HL-60/S4 treated with retinoic acid at 250 ng/mL for 4 days and 3 days (cell line): Measurements from ENCODE around the gene GLTP.
"Not testable (repeated sequence)": the region's sequence is repeated elsewhere in the genome, so short reads cannot be mapped to it uniquely, and the experiment has no call there.

Experiments
- in situ Hi-C: fragments of 300-500 bp; cut with MboI; formaldehyde crosslinking; loops from 2 replicates; pipeline ENCODE4 v1.7.0; 2022; ENCODE audit warnings: low sequenced_read_pairs

Gene GLTP, protein sequence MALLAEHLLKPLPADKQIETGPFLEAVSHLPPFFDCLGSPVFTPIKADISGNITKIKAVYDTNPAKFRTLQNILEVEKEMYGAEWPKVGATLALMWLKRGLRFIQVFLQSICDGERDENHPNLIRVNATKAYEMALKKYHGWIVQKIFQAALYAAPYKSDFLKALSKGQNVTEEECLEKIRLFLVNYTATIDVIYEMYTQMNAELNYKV

DNA sequence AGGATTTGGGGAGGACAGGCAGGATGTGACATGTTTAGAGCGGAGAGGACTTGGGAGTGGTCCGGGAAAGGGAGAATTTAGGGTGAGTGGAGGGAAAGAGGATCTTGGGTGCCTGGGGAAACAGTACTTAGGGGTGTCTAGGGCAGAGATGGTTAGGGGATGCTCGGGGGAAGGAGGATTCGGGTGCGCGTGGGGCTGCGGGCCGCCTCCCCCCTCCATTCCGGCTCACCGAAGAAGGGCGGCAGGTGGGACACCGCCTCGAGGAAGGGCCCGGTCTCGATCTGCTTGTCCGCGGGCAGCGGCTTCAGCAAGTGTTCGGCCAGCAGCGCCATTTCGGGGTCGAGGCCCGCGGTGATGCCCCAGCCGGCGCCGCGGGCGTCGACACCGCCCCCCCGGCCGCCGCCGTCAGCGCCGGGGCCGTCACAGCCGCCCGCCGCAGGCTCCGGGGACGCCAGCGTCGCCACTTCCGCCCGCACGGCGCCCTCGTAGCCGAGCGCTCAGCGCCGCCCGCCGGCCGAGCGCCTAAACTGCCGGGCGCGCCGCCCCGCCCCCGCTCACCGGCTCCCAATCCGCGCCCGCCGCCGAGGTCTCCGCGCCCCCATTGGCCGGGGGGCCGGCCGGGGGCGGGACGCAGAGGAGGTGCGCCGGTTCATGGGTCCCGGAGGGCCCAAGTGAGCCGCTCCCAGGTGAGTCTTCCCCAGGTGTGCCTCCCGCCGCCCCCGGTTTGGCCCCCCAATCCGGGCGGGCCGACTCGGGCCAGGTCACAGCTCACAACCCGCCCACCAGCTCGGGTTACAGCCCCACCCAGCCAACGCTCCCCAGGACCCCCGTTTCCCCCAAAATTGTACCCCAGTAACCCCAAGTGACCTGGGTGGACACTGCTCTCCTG lies at the start of gene GLTP:
GLTP (minus strand) TSS at position 499 of the 889 bp plus-strand sequence; CDS start at position 332, 167 bp downstream.
- in situ Hi-C loops: no loop called here

DNA sequence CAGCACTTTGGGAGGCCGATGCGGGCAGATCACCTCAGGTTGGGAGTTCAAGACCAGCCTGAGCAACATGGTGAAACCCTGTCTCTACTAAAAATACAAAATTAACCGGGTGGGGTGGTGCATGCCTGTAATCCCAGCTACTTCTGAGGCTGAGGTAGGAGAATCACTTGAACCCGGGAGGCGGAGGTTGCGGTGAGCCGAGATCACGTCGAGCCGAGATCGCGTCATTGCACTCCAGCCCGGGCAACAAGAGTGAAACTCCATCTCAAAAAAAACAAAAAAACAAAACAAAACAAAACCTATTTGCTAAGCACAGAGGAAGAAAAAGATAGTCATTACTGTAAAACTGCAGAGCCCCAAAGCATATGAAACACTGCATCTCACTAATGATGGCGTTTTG lies 49.0 kb upstream of the GLTP start:
- in situ Hi-C loops: not testable (repeated sequence)

DNA sequence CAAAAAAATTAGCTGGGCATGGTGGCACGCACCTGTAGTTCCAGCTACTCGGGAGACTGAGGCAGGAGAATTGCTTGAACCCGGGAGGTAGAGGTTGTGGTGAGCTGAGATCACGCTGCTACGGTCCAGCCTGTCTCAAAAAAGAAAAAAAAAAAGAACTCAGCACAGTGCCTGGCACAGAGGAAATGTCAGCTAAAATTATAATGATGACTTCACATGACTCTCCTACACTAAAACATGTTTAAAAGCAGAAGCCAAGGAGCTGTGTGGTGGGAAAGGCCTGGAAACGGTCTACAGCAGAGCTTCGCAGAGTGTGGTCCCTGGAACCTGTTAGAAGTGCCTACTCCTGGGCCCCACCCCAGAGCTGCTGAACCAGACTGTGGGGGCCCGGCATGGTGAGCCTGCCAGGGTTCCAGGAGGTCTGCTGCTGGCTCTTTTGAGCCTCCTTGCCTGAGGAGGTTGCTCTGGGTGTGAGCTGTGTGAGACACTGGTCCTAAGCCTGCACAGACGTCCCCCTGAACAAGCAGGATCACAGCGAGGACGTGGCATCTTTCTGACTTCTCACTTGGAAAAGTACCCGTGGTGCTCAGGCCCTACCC lies 47.8 kb upstream of the GLTP start:
- in situ Hi-C loops: no loop called here

DNA sequence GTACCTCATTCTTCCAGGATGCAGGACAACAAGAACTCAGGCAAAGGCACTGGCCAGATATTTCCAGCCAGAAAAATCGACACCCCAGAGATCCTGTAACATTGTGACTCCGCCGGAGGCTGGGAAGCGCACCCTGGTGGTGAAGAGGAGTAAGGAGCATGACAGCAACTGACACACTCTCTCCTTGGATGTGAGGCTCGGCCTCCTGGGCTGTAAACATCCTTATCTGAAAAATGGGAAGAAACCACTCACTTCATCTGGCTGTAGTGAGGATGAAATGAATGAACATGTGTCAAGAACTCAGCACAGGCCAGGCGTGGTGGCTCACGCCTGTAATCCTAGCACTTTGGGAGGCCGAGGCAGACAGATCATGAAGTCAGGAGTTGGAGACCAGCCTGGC lies 47.3 kb upstream of the GLTP start:
- in situ Hi-C loops: no loop called here

DNA sequence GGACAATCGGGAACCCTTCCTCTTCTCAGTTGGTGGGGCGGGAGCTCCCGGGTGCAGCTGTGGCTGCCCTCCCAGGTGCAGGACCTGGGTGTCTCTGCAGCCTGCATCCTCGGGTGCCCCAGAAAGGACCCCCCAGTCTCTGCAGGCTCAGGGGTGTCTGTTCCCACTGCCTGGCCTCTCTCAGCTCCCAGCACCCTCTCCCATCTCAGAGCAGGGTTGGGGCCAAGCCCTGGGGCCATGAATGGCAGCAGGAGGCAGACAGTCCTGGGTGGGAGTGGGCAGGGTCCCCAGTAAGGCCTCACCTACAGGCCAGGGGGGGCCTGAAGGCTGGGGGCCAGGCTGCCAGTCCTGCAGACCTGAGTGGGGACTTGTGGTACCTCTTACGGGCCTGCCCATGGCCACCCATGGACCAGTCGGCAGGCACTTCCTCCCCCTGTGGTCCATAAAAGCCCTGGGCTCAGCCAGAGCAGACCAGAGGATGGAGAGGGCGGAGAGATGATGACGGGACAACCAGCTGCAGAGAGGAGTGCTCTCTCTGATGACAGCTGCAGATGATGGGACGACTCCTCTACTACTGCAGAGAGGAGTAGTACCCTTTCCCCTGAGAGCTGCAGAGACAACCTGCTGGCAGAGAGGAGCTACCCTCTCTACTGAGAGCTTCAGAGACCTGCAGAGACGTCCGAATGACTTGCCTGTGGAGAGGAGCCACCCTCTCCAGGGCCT lies 46.3 kb upstream of the GLTP start:
- in situ Hi-C loops: no loop called here

DNA sequence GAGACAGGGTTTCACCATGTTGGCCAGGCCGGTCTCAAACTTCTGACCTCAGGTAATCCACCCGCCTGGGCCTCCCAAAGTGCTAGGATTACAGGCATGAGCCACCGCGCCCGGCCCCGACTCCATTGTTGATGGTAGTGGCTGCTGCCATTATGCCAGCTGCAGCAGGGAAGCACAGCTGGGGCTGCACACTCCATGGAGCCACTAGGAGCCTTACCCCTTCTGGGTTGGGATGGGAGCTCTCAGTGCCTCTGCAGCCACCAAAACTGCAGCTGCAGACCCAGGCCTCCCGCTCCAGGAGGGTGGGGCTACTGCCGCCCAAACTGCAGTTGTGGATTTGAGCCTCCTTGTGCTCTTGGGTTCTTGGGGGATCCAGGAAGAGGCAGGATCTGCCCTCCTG lies 45.7 kb upstream of the GLTP start:
- in situ Hi-C loops: no loop called here

DNA sequence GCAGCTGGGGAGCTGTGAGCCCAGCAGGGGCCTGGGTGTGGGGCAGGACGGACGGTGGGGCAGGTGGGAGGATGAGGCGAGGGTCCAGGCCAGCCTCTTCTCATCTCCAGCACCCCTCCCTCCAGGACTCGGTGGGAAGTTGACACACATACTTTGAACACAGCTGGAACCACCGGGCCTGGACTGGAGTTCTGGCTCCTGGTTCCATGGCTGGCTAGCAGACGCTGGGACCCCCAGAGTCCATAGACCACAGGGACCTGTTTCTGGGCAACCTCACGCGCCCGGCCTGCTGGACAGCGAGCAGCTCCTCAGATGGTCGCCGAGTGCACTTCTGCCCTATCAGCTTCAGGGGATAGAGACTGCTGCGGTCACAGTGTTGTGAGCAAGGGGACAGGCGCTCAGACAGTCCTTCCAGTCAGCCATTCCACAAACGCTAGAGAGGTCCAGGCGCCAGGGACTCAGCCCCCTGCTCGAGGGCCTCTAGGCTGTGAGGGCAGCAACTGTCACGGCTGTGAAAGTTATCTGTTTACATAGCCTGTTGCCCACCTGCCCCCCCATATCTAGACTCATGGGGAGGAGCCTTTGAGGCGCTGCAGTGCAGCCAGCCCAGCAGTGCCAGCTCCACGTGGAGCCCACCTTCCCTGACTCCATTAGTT lies 45.0 kb upstream of the GLTP start:
- in situ Hi-C loops: no loop called here

DNA sequence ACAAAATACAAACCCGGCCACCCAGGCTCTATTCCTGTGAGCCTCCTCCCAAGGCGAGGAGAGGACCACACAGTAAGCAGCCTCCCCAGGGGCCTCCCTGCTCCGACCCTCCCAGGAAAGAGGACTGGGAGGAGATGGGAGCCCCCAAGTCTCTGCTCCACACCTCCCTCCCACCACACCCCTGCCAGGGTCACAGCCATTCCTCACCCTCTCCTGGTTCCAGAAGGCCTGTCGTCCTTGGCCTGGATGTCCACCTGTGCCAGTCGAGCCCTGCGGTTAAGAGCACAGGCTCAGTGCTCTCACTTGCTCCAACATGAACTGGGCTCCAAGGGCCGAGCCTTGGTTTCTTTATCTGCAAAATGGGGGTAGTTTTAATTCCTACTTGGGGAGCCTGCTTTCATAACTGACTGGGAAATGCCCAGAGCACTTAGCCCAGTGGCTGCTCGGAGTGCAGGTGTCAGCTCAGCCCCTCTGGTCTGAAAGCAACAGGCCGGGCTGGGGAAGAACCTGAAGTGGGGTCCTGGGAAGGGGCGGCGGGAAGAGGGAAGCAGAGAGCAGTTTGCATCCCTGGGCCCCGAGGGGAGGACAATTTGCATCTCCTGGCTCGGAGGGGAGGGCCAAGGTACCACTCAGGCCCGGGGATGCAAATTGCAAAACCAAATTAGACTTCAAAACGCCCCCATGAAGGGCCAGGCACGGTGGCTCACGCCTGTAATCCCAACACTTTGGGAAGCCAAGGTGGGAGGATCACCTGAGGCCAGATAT lies 43.3 kb upstream of the GLTP start:
- in situ Hi-C loops: no loop called here

DNA sequence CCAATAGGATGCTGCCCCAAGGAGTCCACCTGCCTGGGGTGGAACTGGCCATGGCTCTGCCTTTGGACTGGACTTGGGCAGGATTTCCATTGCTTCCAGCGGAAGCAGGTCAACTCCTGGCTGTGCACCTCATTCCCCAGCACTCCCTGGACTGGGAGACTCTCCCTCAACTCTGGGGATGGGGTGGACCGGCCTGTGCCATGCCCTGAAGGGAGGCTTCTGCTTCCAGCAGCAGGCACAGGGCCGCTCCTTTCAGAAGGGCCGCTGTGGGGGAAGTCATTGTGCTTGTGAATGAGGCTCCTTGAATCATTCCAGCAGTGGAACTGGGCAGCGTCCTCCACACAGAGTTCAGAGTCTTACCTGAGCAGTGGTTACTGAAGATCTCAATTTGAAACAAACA lies 42.7 kb upstream of the GLTP start:
- in situ Hi-C loops: no loop called here

DNA sequence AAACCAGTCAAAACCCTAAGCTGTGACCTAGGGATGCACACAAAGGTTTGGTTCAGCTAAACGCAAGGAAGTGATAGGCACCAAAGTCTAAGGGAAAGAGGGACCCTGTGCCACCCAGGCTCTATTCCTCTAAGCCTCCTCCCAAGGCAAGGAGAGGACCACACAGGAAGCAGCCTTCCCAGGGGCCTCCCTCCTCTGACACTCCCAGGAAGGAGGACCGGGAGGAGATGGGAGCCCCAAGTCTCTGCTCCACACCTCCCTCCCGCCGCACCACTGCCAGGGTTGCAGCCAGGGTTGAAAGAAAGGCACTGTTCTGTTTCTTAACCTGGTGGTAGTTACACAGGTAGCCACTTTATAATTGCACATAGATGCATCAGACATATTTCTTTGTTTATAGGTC lies 41.6 kb upstream of the GLTP start:
- in situ Hi-C loops: no loop called here

DNA sequence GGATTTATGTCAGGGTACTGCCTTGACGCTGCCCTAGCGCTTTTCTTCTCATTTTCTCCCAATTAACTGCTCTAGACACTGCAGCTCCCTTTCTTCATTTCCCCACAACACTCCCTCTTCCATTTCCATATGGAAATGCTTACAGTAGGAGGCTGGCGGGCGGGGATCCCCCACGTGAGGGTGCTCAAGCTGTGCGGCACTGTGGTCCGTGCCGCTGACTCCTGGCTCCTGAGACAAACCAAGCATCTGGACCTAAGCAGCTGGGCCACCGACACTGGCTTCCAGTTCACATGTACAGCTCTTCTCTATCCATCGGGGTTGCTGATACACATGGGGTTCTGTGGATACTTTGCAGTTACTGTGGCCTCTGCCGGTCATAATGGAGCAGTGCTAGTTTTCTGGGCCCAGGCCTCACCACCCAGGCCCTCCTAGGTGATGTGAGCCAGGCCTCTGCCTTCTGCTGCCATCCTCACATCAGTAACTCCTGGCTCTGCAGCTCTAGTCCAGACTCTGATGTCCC lies 40.0 kb upstream of the GLTP start:
- in situ Hi-C loops: no loop called here

DNA sequence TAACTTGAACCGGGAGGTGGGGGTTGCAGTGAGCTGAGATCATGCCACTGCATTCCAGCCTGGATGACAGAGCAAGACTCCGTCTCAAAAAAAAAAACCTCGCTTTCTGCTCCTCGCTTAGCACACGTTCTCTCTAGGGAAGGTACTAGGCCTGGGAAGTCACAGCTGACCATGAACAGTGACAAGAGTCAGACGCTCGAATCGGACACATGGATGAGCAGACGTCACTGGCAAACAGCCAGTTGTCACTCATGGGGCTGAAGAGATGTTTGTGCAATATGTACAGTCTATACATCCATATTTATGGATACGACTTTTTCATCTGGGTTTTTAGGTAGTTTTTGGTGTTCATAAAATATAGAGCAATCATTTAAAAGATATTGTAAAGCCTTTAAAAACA lies 39.1 kb upstream of the GLTP start:
- in situ Hi-C loops: no loop called here

DNA sequence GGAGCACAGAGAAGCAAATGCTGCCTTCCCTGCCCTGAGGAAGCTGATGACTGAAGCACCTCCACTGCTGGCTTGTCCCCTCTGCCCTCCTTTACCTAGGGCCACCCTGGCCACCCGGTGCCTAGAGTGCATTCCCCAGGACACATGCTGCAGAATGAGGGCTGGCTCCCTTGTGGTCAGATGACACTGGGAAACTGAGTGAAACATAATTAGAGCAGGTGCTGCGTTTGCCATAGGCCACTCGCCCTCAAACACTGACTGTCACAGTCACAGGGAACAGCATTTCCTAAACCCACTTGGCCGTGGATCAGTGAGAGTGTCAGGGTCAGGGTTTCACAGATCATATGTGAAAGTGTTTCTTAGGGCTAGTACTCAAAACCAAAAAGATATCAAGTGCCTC lies 35.7 kb upstream of the GLTP start:
- in situ Hi-C loops: no loop called here

DNA sequence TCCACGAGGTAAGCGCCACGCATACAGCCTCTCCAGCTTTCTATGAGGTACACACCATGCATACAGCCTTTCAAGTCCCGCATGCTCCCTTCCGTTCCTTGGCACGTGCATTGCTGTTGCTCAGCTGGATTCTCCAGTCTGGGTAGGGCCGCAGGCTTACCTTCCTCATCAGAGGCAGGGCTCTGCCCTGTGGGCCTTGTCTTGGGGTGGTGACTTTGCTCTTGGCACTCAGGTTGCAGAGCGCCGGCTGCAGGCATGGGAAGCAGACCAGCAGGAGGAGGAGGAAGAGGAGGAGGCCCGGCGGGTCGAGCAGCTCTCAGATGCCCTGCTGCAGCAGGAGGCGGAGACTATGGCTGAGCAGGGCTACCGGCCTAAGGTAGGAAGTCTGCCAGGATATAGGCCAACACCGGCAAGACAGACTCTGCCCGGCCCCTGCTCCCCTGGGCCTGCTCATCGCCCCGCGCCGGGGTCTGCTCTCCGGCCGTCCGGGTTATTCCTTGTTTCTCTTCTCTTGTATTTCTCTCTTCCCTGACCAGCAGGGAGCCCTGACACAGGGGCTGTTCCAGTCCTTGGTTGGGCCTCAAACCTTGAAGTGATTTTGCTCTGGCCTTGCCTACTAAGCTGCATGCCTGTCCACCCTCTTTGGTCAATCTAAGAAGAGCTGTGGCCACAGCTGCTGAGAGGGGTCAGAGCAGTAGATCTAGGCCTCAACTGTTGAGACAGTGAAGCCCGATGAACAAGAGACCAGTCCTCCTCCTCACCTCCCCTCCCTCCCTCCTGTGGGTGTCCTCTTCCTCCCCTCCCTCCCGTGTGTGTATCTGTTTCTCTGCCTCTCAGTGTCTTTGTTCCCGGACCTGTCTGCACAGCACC lies 35.1 kb upstream of the GLTP start:
- in situ Hi-C loops: no loop called here

DNA sequence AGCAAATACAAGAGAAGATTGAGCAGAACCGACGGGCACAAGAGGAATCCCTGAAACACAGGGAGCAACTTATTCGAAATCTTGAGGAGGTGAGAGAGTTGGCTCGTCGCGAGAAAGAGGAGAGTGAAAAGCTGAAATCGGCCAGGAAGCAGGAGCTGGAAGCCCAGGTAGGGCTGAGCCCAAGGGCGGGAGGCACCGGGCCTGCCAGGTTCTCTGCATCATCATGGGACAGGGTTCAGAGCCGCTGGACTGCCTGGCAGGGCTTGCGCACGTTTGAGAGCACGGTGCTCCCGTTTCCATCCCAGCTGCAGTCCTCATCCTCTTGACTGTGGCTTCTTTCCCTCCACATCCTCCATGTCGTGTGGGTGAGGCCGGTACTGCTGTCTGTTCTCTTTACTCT lies 34.1 kb upstream of the GLTP start:
- in situ Hi-C loops: no loop called here

DNA sequence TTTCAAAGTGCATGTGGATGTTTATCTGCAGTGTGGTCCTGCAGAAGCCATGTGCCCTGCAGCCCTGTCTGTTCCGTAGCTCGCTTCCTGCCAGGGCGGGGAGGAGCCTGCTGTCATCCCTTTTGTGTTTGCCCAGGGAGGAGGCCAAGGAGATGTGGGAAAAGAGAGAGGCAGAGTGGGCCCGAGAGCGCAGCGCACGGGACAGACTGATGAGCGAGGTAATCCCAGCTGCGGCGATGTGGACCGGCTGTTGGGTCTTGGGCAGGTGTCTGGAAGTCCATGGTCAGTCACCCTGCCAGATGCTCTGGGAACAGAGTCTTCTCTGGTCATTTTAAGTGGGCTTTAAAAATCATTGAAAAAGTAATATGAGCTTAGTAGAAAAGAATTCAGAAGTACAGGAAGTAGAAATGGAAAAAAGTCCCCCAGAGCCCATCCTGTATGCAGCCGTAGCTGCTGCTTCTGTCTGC lies 32.5 kb upstream of the GLTP start:
- in situ Hi-C loops: no loop called here

DNA sequence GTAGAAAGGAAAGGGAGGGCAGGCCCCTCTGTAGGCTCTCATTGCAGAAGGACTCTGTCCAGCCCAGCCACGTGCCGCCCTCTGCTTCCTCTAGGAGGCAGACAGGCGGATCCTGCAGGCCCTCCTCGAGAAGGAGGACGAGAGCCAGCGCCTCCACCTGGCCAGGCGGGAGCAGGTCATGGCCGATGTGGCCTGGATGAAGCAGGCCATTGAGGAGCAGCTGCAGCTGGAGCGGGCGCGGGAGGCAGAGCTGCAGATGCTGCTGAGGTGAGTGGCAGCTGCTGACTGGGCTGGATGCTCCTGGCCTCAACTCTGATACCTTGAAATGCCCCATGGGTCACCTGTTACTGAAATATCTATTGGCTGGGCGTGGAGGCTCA lies 30.6 kb upstream of the GLTP start:
- in situ Hi-C loops: no loop called here

DNA sequence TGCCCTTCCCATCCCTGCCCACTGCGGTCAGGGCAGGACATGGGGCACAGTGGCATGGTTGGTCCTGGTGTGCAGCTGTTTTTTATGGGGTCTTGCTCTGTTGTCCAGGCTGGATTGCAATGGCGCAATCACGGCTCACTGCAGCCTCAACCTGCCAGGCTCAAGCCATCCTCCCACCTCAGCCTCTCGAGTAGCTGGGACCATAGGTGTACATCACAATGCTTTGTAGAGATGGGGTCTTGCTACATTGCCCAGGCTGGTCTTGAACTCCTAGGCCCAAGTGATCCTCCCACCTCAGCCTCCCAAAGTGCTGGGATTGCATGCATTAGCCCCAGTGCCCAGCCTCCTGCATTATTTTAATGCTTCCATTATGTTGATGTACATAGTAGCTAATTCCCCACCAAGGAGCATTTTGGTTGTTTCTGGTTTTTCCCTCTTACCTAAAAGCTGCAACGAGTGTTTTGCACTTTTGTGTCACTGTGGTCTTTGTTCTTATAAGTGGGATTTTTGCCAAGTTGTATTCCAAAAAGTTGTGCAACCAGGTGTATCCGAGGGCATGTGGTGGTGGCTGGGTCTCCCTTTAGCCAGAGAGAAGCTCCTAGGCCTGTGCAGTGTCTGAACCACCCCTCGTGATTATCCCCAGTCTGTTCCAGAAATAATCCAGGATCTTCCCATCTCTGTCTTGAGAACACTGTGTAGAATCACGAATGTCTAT lies 30.1 kb upstream of the GLTP start:
- in situ Hi-C loops: no loop called here
